Stomach (tissue), 4 donors: ENCODE data around the gene TM9SF4.

Experiments used
- CTCF ChIP-seq, 7 experiments: fragments of 450-650 bp in 4 of 7; fragments of 200-600 bp in 3 of 7; sonication (generic) in 3 of 7; IDR thresholded peaks; one replicate each; pipeline ENCODE4 v1.5.1; 2016 to 2019; ENCODE audit warnings: antibody characterized with exemption in 7 of 7, control low read depth in 2 of 7, mild to moderate bottlenecking in 1 of 7
- POLR2AphosphoS5 ChIP-seq, 3 donors: sonication (generic); formaldehyde crosslinking; IDR thresholded peaks; one replicate each; pipeline ENCODE4 v1.6.1; 2016; ENCODE audit warnings: antibody characterized with exemption in 3 of 3

- TF ChIP-seq POLR2AphosphoS5 (IDR thresholded peaks at IDR 0.05), result no peak
- no peak for TF ChIP-seq CTCF (IDR thresholded peaks at IDR 0.05)
These were observed 38.8 kb upstream of the TM9SF4 start for GRCh38 chr20:32070690-32071213.
